Peyer's patch (tissue), 4 donors: Measurements from ENCODE around the gene DCDC2B.

Experiments used
- POLR2A ChIP-seq, 2 donors: fragments of 450-650 bp; IDR thresholded peaks; one replicate each; pipeline ENCODE4 v1.5.1; 2017; ENCODE audit warnings: antibody characterized with exemption in 2 of 2, mild to moderate bottlenecking in 2 of 2, moderate library complexity in 2 of 2
- TF ChIP-seq, protein P1 (sequence below), 6 experiments: fragments of 450-650 bp in 4 of 6; fragments of 200-600 bp in 2 of 6; sonication (generic) in 1 of 6; IDR thresholded peaks; one replicate each; pipeline ENCODE4 v1.5.1; 2017 to 2019; ENCODE audit warnings: antibody characterized with exemption in 6 of 6, mild to moderate bottlenecking in 3 of 6, moderate library complexity in 1 of 6

DNA sequence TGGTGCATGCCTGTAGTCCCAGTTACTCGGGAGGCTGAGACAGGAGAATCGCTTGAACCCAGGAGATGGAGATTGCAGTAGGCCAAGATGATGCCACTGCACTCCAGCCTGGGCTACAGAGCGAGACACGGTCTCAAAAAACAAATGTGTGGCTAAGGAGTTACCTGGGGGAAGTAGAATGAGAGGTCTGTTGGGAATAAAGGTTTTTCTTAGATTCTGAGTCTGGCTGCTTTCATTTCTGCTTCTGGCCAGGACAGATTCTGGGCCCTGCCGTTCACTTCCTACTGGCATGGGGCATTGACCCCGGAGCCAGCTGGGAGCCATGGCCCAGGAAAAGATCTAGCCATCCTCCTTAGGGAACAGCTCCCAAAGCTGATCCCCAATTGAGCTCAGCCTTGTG is 420 bp upstream of the DCDC2B start:
- TF ChIP-seq, protein P1, sequence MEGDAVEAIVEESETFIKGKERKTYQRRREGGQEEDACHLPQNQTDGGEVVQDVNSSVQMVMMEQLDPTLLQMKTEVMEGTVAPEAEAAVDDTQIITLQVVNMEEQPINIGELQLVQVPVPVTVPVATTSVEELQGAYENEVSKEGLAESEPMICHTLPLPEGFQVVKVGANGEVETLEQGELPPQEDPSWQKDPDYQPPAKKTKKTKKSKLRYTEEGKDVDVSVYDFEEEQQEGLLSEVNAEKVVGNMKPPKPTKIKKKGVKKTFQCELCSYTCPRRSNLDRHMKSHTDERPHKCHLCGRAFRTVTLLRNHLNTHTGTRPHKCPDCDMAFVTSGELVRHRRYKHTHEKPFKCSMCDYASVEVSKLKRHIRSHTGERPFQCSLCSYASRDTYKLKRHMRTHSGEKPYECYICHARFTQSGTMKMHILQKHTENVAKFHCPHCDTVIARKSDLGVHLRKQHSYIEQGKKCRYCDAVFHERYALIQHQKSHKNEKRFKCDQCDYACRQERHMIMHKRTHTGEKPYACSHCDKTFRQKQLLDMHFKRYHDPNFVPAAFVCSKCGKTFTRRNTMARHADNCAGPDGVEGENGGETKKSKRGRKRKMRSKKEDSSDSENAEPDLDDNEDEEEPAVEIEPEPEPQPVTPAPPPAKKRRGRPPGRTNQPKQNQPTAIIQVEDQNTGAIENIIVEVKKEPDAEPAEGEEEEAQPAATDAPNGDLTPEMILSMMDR (IDR thresholded peaks at IDR 0.05), result no peak
- no peak for TF ChIP-seq POLR2A (IDR thresholded peaks at IDR 0.05)
